Jurkat, Clone E6-1 (cell line): ENCODE results near the gene ZFYVE28.
"Not testable (repeated sequence)": the region's sequence is repeated elsewhere in the genome, so short reads cannot be mapped to it uniquely, and the experiment has no call there.

Experiments
- DNase-seq: peaks from one replicate; pipeline ENCODE4 v3.0.0-alpha.2; 2011; ENCODE audit warnings: low read depth, low spot score
- H3K4me3 ChIP-seq: 2 replicates; pipeline ENCODE4 v1.5.1; 2011; ENCODE audit warnings: mild to moderate bottlenecking, low read length, control low read depth, moderate library complexity

Gene ZFYVE28

DNA sequence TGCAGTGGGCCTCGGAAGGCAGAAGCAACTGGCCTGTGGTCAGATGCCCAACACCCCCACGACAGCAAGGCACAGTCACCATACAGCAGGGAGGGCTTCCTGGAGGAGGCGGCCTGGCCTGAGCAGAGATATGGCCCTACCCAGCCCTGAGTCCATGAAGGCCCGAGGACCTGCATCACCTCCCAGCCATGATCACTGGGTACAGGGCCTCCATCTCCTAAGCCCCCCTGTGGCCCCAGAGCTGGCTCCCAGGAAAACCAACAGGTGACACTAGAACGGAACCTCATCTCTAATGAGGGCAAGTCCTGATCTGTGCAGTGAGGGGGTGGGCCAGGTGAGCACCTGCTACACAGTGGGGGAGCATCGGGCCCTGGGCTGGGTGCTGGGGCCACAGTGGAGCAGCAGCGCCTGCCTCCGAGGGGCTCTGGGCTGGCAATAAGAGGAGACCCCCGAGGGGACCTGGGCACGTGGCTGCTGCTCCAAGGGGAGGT, 130.3 kb downstream of the ZFYVE28 start:
- no peak overlapping the region for H3K4me3 ChIP-seq
- no peak for DNase-seq

DNA sequence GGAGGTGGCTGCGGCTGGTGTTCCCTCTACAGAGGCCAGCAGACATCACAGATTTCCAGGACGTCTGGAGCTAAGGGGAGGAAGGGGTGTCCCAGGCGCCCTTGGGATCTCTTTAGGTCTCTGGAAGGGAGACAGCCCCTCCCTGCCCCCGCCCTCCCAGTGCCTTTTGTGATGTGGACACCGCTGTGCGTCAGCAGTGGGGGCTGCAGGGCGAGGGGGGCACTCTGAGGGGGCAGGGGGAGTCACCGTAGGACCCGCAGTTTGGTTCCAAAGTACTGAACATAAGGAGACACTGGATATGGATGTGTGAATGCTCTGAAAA, 130.9 kb downstream of the ZFYVE28 start:
- H3K4me3 ChIP-seq: no peak overlapping the region
- no peak for DNase-seq

DNA sequence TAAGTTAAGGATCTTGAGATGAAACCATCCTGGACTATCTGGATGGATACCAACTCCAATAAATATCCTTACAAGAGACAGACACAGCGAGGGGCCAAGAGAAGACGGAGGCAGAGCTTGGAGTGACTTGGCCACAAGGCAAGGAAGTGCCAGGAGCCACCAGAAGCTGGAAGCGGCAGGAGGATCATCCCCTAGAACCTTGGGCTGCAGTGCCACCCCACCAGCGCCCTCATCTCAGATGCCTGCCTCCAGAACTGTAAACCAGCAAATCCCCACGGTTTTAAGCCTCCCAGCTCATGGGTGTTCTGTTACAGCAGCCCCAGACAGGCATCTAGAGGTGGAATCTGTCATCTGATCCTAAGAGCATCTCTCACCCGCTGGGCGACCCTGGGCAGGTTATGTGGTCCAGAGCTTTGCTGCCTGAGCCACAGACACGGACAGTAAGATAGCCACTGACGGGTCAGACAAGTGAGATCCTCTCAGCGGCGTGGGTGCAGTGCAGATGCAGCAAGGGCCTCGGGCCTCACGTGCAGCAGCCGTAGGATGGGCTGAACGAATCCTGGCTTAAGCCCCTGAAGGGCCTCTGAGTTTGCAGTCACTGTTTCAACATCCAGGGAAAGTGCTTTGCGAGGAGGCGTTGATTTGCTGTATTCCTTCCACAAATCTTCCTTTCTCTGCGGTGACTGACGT, 131.4 kb downstream of the ZFYVE28 start:
- DNase-seq: no peak

DNA sequence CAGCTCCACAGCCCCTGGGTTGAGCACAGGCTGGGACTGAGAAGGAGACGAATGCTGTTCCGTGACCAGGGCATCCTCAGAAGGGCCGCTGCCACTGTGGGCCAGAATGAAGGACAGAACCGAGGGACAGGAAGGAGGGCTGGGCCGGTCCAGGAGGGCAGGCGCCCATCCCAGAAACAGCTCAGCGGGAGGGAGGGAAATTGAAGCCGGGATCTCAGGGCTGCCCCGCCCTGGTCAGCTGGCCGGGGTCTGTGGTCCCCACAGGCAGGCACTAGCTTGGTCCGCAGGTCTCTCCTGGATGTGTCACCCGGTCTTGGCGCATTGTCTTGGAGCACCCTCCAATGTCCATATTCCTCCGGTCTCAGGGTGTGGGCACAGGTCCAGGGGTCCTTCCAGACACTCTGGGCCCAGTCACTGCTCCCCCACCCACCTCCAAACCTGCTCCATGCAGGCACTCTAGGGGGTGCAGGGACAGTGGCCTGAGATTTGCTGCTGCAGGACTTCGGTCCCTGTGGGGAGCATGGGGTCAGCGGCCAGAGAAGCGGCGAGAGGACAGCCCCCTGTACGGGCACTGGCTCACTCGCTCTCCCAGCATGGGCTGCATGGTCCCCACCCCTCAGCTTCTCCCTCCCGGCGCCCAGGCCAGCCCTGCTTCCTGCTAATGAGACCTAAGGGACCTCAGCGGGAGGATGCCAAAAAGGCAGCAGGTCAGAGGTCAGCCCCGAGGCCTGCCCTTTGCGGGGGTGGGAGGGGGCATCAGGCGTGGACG, 132.6 kb downstream of the ZFYVE28 start:
- H3K4me3 ChIP-seq: no peak overlapping the region
- no peak for DNase-seq

More for the DNA sequence above, 131.4 kb downstream of the ZFYVE28 start:
- H3K4me3 ChIP-seq: no peak overlapping the region

DNA sequence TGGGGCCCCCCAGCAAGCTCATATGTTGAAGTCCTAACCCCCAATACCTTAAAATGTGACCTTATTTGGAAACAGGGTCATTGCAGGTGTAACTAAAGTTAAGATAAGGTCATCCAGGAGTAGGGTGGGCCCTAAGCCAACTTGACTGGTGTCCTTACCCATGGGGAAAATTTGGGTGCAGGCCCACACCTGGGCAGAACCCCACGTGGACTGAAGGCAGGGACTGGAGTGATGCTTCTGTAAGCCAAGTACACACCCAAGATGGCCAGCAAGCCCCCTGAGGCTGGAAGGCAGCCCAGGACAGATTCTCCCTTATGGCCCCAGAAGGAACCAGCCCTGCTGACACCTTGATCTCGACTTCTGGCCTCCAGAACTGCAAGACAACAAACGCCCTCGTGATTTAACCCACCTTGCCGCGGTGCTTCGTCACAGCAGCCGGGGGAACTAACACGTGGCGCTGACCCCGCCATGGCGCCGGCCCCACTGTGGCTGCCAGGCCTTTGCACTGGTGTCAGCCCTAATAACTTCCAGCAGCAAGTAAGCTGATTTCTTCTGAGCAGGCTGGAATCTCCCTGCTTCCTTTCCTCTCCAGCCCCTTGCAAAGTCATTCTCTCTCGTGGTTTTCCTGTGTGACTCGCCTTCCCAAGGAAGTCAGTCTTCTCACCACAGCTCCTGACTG, 133.4 kb downstream of the ZFYVE28 start:
- DNase-seq: no peak
- H3K4me3 ChIP-seq: no peak overlapping the region

DNA sequence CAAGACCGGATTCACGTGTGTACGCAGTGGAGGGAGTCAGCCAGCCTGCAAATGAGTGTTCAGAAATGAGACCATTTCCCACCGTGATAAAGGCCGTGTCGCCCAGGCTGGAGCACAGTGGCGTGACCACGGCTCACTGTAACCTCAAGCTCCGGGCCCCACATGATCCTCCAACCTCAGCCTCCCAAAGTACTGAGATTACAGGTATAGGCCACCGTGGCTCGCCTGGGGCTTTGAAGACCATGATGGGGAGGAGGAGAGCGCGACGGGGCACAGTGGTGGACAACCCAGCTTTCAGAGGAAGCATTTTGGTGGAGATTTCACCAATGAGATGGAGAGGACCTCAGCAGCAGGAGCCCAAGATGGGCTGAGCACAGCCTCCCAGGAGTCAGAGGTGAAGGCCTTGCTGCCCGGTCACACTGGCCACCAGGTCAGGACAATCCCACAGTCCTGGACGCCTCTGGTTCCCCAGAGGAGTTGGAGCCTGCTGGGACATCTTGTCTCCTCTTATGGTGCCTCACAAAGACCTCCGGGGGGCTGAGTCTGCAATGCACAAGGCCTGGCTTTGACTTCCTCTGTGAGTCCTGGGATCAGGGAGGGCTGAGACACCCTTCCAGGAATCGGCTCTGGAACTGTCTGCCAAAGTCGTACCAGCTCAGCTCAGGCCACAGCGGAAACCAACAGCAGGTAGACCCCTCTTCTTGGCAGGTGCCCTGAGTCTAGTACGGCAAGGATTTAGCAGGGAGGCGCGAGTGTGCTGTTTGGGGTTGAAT, 134.1 kb downstream of the ZFYVE28 start:
- H3K4me3 ChIP-seq: no peak overlapping the region
- no peak for DNase-seq

DNA sequence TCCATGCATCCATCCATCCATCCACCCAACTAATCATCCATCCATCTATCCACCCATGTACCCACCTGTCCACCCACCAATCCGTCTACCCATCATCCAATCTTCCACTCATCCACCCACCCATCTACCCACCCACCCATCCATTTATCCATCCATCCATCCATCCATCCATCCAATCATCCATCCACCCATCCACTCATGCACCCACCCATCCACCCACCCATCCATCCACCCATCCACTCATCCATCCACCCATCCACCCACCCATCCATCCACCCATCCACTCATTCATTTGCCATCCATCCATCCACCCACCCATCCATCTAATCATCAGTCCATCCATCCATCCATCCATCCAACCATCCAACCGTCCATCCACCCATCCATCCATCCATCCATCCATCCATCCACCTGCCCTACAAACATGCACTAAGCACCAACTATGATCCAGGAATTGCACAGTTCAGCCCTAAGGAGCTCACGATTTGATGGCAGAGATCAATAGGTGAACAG, 135.2 kb downstream of the ZFYVE28 start:
- no peak for DNase-seq
- no peak overlapping the region for H3K4me3 ChIP-seq

DNA sequence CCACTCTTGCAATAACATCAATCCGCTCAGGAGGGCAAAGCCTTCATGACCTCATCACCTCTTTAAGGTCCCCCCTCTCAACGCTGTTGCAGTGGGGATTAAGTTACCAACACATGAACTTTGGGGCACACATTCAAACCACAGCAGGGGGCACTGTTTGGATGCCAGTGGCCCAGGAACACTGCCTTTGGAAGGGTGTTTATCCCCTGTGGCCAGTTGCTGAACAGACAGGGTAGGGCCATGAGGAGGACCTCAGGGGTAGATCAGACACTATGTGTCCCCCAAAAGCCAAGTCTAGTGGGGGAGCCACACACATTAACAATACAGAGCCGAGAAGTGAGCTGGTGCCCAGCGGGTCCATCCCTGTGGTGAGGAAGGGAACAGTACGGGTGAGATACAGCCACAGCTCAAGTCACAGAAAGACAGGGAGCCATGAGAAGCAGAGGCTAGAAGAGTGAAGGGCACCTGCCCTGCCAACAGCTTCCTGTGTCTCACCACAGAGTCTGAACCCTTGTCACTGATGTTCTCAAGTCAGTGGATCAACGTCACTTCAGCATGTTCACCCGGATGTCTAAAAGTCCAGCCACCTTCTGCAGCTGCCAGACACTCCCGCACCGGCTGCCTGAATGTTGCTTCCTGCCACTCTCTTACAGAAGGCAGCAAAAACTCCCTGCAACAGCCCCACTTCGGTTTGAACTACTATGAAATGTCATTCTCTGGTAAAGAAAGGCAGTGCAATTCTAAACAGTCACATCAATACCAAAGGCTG, 136.7 kb downstream of the ZFYVE28 start:
- peak; percentile 98 for DNase-seq
- H3K4me3 ChIP-seq: peak overlapping the region; percentile 42

DNA sequence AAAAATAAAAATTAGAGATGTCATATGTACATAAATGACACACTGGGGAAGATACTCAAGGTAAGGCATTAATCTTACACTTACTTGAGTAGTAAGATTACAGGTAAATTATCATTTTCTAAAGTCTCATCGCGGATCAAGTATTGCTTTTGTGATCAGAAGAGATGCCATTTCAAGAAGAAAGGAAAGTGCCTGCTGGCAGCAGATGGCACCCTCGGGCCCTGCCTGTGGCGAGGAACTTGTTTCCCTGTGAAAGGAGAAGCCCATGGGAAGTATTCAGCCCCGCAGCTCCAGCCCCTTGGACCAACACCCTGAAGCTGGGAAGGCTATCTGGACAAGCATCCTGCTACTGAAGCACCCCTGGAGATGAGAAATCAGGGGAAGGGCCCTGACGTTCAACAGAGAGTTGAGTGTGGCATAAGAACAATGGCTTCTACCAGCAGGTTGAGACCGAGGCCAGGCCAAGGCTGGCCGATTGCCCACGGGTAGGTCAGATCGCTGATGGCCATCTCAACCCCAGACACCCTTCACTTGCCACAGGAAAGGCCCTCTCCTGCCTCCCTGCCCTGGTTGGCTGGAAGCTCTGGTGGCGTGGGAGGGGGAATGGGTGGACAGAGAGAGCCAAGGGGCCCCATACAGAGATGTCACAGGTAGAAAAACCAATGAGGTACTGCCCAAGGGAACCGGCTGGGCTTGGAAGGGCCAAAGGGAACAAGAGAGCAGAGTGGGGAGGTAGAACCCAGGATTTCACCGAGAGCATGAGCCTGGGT, 137.7 kb downstream of the ZFYVE28 start:
- no peak for DNase-seq
- H3K4me3 ChIP-seq: no peak overlapping the region

DNA sequence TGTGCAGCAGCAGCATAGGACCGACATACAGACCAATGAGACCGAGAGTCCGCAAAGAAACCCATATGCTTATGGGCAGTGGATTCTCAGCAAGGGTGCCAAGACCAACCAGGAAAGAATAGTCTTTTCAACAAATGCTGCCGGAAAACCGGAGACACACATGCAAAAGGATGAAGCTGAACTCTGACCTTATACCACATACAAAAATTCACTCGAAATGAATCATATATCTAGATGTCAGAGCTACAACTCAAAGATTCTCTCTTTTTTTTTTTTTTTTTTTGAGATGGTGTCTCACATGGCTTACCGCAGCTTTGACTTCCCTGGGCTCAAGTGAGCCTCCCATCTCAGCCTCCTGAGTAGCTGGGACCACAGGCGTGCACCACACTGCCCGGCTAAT, 140.5 kb downstream of the ZFYVE28 start:
- no peak overlapping the region for H3K4me3 ChIP-seq
- DNase-seq: no peak

DNA sequence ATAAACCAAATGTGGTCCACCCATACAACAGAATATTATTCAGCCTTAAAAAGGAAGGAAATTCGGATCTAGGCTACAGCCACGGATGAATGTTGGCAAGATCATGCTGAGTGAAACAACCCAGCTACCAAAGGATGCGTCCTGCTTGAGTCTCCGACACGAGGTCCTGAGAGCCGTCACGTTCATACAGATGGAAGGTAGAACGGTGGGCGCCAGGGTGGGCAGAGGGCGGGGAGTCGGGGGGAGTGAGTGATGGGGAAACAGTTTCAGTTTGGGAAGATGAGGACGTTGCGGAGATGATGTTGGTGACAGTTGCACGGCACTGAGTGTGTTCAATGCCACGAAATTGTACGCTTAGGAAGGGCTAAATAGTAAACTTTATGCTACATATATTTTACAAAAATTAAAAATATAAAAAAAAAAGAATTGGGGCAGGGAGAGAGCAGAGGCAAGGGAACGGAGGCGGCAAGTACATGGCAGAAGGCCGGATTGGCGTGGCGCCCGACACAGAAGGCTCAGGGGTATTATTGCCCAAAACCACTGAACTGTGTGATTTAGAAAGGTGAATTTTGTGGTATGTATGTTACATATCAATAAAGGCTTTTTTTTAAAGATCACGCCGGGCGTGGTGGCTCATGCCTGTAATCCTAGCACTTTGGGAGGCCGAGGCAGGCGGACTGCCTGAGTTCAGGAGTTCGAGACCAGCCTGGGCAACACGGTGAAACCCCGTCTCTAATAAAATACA, 141.7 kb downstream of the ZFYVE28 start:
- no peak overlapping the region for H3K4me3 ChIP-seq
- no peak for DNase-seq

DNA sequence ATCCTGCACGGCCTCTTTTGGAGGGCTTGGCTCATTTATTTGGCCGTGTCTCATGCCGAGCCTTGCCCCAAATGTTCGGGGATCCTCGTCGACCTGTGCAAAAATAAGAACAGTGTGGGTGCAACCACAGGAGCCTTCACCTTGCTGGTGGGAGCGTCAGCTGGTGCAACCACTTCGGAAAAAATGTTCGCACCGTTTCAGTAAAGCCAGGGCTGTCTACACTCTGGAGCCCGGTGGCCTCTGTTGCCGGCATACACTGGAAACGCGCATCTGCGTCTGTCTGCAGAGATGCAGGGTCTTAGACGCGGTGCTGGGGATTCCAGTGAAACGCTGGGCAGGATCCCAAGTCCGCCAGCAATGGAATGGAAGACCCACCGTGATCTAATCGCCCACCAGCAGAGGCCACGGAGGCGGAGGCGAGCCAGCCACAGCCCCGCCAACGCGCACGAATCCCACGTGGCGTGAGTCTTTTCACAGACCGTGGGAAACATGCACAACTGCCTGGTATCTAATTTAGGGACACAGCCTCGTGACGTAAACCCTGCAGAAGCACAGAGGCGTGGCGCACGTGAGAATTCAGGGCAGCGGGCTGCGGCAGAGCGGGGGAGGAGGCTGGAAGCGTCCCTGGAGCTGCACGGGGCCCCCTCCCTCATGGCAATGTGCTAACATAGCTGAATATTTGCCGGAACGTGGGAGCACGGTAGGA, 142.7 kb downstream of the ZFYVE28 start:
- no peak for DNase-seq
- no peak overlapping the region for H3K4me3 ChIP-seq

DNA sequence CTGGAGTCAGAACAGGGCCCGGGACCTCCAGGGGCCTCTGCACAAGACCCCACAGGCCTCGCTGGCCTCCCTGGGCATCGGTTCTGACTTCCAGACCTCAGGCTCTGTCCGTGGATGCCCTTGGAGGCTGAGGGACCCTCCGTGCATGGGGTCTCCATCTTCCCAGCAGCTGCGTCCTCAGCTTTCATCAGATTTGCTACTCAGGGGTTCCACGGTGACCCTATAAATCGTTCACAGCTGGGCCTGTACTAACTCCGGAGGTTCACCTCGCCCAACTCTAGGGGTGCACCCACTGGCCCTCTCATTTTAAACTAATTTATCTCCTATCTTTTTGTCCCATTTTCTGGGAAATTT, 143.4 kb downstream of the ZFYVE28 start:
- not testable (repeated sequence) for DNase-seq, H3K4me3 ChIP-seq

DNA sequence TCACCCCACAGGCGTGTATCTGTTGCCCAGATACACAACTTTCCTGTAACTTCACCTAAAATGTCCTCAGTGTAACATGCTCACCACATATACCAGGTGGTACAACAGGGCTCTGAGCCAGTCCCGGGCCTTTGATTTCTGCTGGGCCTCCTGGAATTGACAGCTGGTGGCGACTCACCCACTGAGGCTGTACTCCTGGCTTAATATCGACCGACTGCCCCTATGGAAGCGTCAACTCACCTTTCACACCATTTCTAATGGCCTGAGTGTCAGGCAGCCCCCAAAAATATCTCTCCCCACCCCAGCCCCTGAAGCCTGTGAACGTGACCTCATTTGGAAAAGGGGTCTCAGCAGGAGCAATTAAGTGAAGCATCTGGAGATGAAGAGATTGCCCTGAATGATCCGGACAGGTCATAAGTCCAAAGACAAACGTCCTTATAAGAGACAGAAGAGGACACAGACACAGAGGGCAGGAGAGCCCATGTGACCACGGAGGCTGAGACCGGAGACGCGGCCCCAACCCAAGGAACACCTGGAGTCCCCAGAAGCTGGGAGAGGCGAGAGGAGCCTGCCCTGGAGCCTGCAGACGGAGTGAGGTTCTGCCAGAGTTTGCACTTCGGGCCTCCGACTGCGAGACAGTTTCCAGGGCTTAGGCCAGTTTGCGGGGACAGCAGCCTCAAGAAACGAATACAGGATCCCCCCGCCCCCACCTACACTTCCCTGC, 144.0 kb downstream of the ZFYVE28 start:
- no peak overlapping the region for H3K4me3 ChIP-seq
- DNase-seq: no peak

DNA sequence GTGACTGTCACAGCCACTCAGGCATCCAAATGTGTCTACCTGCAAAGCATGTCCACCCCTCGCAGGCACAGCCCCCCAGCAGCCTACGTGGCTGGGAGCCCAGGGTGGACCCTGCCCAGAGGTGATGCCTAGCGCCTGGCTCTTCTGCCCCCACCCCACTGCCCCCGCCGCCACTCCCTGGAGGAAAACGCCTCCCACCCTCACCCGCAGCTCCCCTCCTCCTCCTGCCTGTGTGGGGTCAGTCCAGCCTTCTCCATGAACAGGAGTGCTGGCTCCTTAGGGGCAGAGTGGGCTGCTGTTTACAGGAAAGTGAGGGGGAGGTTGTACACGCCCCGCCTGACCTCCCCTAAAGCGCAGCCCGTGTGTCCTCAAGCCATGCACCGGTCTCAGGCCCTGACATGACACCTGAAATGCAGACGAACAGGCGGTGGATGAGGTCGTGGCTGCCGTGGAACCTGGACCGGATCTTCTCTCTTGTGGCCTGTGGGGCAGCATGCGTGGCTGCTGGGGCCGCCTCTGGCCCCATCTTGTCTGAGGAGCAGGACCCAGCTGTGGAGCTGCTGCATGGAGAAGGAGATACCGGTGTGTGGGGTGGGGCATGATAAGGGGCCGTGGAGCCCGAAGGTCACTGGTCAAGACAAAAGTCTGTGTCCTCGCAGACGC, 144.7 kb downstream of the ZFYVE28 start:
- no peak overlapping the region for H3K4me3 ChIP-seq
- no peak for DNase-seq

DNA sequence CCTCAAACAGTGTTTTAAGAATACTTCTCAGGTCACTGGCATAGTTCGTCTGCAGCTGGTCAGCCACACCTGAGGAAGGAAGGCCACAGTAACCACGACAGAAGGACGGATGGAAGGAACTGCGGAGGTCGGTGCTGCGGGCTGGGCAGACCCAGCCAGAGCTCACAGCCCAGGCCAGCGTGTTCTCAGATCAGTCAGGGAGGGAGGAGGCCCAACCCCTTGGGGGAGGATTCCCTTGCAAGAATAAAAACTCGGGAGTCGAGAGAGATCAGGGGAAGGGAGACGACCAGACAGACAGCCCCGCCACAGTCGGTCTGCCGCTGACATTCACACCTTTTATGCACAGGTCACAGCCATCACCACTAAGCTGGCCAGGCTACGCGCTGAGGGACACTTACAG, 145.2 kb downstream of the ZFYVE28 start:
- no peak for DNase-seq
- H3K4me3 ChIP-seq: no peak overlapping the region
